Mesothelial cell of epicardium (in vitro differentiated cells): ENCODE results near the gene FCRL1. TPM values are rescaled to one million over a fixed set of nuclear protein-coding genes. Genes with fewer than 3 reads are reported as not detected.

ENCODE experiments used
- DNase-seq, 2 experiments: peaks; one replicate each; pipeline ENCODE4 v3.0.0; 2021; ENCODE audit warnings: low spot score in 2 of 2; ENCODE audit not compliant: unreplicated experiment in 2 of 2
- H3K27ac Mint-ChIP-seq: 2 replicates; pipeline ENCODE4 v1.8.0; 2021; ENCODE audit warnings: mixed read lengths
- H3K27me3 Mint-ChIP-seq: 2 replicates; pipeline ENCODE4 v1.8.0; 2021; ENCODE audit warnings: low read depth, mixed read lengths
- H3K36me3 Mint-ChIP-seq: 2 replicates; pipeline ENCODE4 v1.8.0; 2021; ENCODE audit warnings: mixed read lengths
- H3K4me1 Mint-ChIP-seq: 2 replicates; pipeline ENCODE4 v1.8.0; 2021; ENCODE audit warnings: mixed read lengths
- H3K4me3 Mint-ChIP-seq: 2 replicates; pipeline ENCODE4 v1.8.0; 2021; ENCODE audit warnings: mild to moderate bottlenecking, moderate library complexity, mixed read lengths
- H3K9me3 Mint-ChIP-seq: 2 replicates; pipeline ENCODE4 v1.8.0; 2021; ENCODE audit warnings: mixed read lengths
- CTCF ChIP-seq: fragments of 200-600 bp; sonication (generic); IDR thresholded peaks from one replicate; pipeline ENCODE4 v1.5.0; 2021; ENCODE audit warnings: antibody characterized with exemption; ENCODE audit not compliant: unreplicated experiment
- total RNA-seq: library from RNA; stranded (reverse); gene quantifications from 3 replicates; pipeline ENCODE4 v1.2.1, GENCODE V29; 2021

FCRL1 gene
- total RNA-seq, 1 donor from 2014 or later, result not detected

- no peak overlapping the region for H3K4me3 Mint-ChIP-seq
- H3K9me3 Mint-ChIP-seq, result peaks cover 3% of the 10 kb centered on the region
- H3K36me3 Mint-ChIP-seq, result no peaks in the 10 kb centered on the region
- H3K27ac Mint-ChIP-seq, result no peak overlapping the region
- no peak for DNase-seq
- no peak for TF ChIP-seq CTCF
- H3K4me1 Mint-ChIP-seq, result no peaks in the 10 kb centered on the region
- H3K27me3 Mint-ChIP-seq, result peaks cover 21% of the 10 kb centered on the region
Observed at GRCh38 chr1:157820299-157820698, 379 bp upstream of the FCRL1 start.

- Mint-ChIP-seq H3K4me1 (no peaks in the 10 kb centered on the region), H3K36me3 (no peaks in the 10 kb centered on the region), H3K27me3 (peaks cover 20% of the 10 kb centered on the region), H3K4me3 (no peak overlapping the region), H3K27ac (no peak overlapping the region), H3K9me3 (peaks cover 8% of the 10 kb centered on the region)
- no peak for DNase-seq
- TF ChIP-seq CTCF, result no peak
Observed at GRCh38 chr1:157819215-157819614, 705 bp downstream of the FCRL1 start.

GRCh38 chr1:157813269-157813668 lies 6.7 kb downstream of the FCRL1 start:
- TF ChIP-seq CTCF, result no peak
- no peaks in the 10 kb centered on the region for H3K36me3 Mint-ChIP-seq
- H3K4me1 Mint-ChIP-seq, result no peaks in the 10 kb centered on the region
- H3K9me3 Mint-ChIP-seq, result peaks cover 26% of the 10 kb centered on the region
- no peak overlapping the region for H3K4me3 Mint-ChIP-seq
- peaks cover 17% of the 10 kb centered on the region for H3K27me3 Mint-ChIP-seq
- H3K27ac Mint-ChIP-seq, result no peak overlapping the region
- no peak for DNase-seq

GRCh38 chr1:157806431-157807149 lies 13.3 kb downstream of the FCRL1 start:
- no peak for DNase-seq
- Mint-ChIP-seq H3K36me3 (no peaks in the 10 kb centered on the region), H3K4me1 (no peaks in the 10 kb centered on the region), H3K4me3 (no peak overlapping the region), H3K9me3 (no peaks in the 10 kb centered on the region), H3K27me3 (peaks cover 45% of the 10 kb centered on the region), H3K27ac (no peak overlapping the region)
- TF ChIP-seq CTCF, result no peak

GRCh38 chr1:157803851-157804250 lies 16.1 kb downstream of the FCRL1 start:
- peaks cover 46% of the 10 kb centered on the region for H3K27me3 Mint-ChIP-seq
- H3K4me1 Mint-ChIP-seq, result no peaks in the 10 kb centered on the region
- H3K9me3 Mint-ChIP-seq, result no peaks in the 10 kb centered on the region
- DNase-seq, result no peak
- no peak overlapping the region for H3K27ac Mint-ChIP-seq
- TF ChIP-seq CTCF, result no peak
- no peak overlapping the region for H3K4me3 Mint-ChIP-seq
- H3K36me3 Mint-ChIP-seq, result no peaks in the 10 kb centered on the region

- no peak for DNase-seq
- Mint-ChIP-seq H3K4me3 (no peak overlapping the region), H3K27ac (no peak overlapping the region), H3K9me3 (no peaks in the 10 kb centered on the region), H3K4me1 (no peaks in the 10 kb centered on the region), H3K27me3 (peaks cover 21% of the 10 kb centered on the region), H3K36me3 (no peaks in the 10 kb centered on the region)
- TF ChIP-seq CTCF, result no peak
Observed at GRCh38 chr1:157799996-157800395, 19.9 kb downstream of the FCRL1 start.
